Naive thymus-derived CD8-positive, alpha-beta T cell (primary cell): Measurements from ENCODE around the gene TSPAN5. TPM values are rescaled to one million over a fixed set of nuclear protein-coding genes. Genes with fewer than 3 reads are reported as not detected.
A peak's percentile ranks its signal among the peaks of the same experiment; 100 is the strongest.

Source experiments
- ATAC-seq, 2 donors: fragments of 150-1000 bp; cut with Tn5 transposase in 1 of 2; sonication (Bioruptor Pico), chemical (Tn5 transposase) in 1 of 2; 1 replicate in 1 of 2; 2 replicates in 1 of 2; pipeline ENCODE4 v1.10.0; 2021; ENCODE audit warnings: mild to moderate bottlenecking in 2 of 2, moderate library complexity in 2 of 2
- POLR2A ChIA-PET: fragments of 350-600 bp; sonication (Branson Sonifier 250); formaldehyde crosslinking; loops from one replicate; lab custom pipeline; 2021; ENCODE audit warnings: antibody characterized with exemption; lab: Charles Lee
- DNase-seq, 10 donors: peaks; one replicate each; pipeline versions ENCODE4 v3.0.0 to v3.0.0-alpha.2; 2020 to 2022
- H3K27ac Mint-ChIP-seq, 10 donors: one replicate each; pipeline ENCODE4 v1.8.0; 2020 to 2022; ENCODE audit warnings: mild to moderate bottlenecking in 10 of 10, mixed read lengths in 10 of 10, moderate library complexity in 4 of 10, inconsistent platforms in 1 of 10
- H3K27me3 Mint-ChIP-seq, 5 donors: one replicate each; pipeline ENCODE4 v1.8.0; 2021 to 2022; ENCODE audit warnings: mixed read lengths in 5 of 5
- H3K36me3 Mint-ChIP-seq, 3 donors: one replicate each; pipeline ENCODE4 v1.8.0; 2020 to 2022; ENCODE audit warnings: mixed read lengths in 3 of 3, mild to moderate bottlenecking in 2 of 3, inconsistent platforms in 1 of 3
- H3K4me1 Mint-ChIP-seq, 4 donors: one replicate each; pipeline ENCODE4 v1.8.0; 2021 to 2022; ENCODE audit warnings: mixed read lengths in 4 of 4
- H3K4me3 Mint-ChIP-seq, 10 donors: one replicate each; pipeline ENCODE4 v1.8.0; 2020 to 2022; ENCODE audit warnings: mild to moderate bottlenecking in 10 of 10, mixed read lengths in 10 of 10, moderate library complexity in 6 of 10, inconsistent platforms in 1 of 10
- H3K9me3 Mint-ChIP-seq, 9 donors: one replicate each; pipeline ENCODE4 v1.8.0; 2020 to 2022; ENCODE audit warnings: mixed read lengths in 9 of 9, mild to moderate bottlenecking in 3 of 9, inconsistent platforms in 1 of 9, moderate library complexity in 1 of 9
- polyA plus RNA-seq, 3 donors: library from polyadenylated mRNA; unstranded; fragments of 300-500 nt; fragmentation: Illumina TruSeq; gene quantifications; one replicate each; pipeline ENCODE4 v1.2.3, GENCODE V29; 2021
- total RNA-seq, 8 experiments: library from RNA in 2 of 8; stranded (reverse) in 2 of 8; gene quantifications; one replicate each; pipeline ENCODE4 v1.2.3 and lab custom pipeline; 2021 to 2026

Gene TSPAN5
- total and polyA plus RNA-seq, 5 experiments from 2014 or later = 5.0 to 13.9 (median 5.9) TPM

- H3K4me3 Mint-ChIP-seq = peak overlapping the region in 9 of 10 donors; percentile 8 to 42 (median 11)
- H3K27me3 Mint-ChIP-seq = no peaks in the 10 kb centered on the region
- peaks cover 0 to 3% (median 0%) of the 10 kb centered on the region in 9 donors for H3K9me3 Mint-ChIP-seq
- H3K36me3 Mint-ChIP-seq = peaks cover 0 to 2% (median 0%) of the 10 kb centered on the region in 3 donors
- H3K27ac Mint-ChIP-seq = peak overlapping the region in 7 of 10 donors; percentile 8 to 51 (median 36)
- POLR2A ChIA-PET = no interaction called here
- ATAC-seq (no peak), DNase-seq (no peak)
- H3K4me1 Mint-ChIP-seq = peaks cover 20 to 59% (median 50%) of the 10 kb centered on the region in 4 donors
Observed at GRCh38 chr4:98624144-98624543, 34.3 kb downstream of the TSPAN5 start.

- POLR2A ChIA-PET = no interaction called here
- H3K4me1 Mint-ChIP-seq = peaks cover 24 to 67% (median 54%) of the 10 kb centered on the region in 4 donors
- H3K36me3 Mint-ChIP-seq = peaks cover 0 to 2% (median 0%) of the 10 kb centered on the region in 3 donors
Observed at GRCh38 chr4:98623126-98623802, 35.1 kb downstream of the TSPAN5 start.

GRCh38 chr4:98620087-98620784 is 38.2 kb downstream of the TSPAN5 start:
- peak overlapping the region in 5 of 10 donors; percentile 24 to 68 (median 51) for H3K4me3 Mint-ChIP-seq
- POLR2A ChIA-PET = interaction anchor here (0.6 kb wide), 1 partner anchor 337 kb away, joined by 4 read pairs; no protein-coding TSS in a partner anchor

More at GRCh38 chr4:98623126-98623802, 35.1 kb downstream of the TSPAN5 start:
- no peaks in the 10 kb centered on the region for H3K27me3 Mint-ChIP-seq
- ATAC-seq (no peak), DNase-seq (no peak)
- no peak overlapping the region for H3K4me3 Mint-ChIP-seq
- no peak overlapping the region for H3K27ac Mint-ChIP-seq
- peaks cover 0 to 2% (median 0%) of the 10 kb centered on the region in 9 donors for H3K9me3 Mint-ChIP-seq

GRCh38 chr4:98619180-98619579 is 39.2 kb downstream of the TSPAN5 start:
- ATAC-seq (no peak), DNase-seq (no peak)
- no peaks in the 10 kb centered on the region for H3K27me3 Mint-ChIP-seq
- no peak overlapping the region for H3K27ac Mint-ChIP-seq
- POLR2A ChIA-PET = no interaction called here
- peaks cover 0 to 2% (median 0%) of the 10 kb centered on the region in 3 donors for H3K36me3 Mint-ChIP-seq
- no peak overlapping the region for H3K4me3 Mint-ChIP-seq
- peaks cover 20 to 52% (median 43%) of the 10 kb centered on the region in 4 donors for H3K4me1 Mint-ChIP-seq
- H3K9me3 Mint-ChIP-seq = no peaks in the 10 kb centered on the region

More at GRCh38 chr4:98620087-98620784, 38.2 kb downstream of the TSPAN5 start:
- Mint-ChIP-seq H3K27ac (no peak overlapping the region), H3K27me3 (no peaks in the 10 kb centered on the region), H3K36me3 (peaks cover 0 to 2% (median 0%) of the 10 kb centered on the region in 3 donors), H3K4me1 (peaks cover 24 to 58% (median 47%) of the 10 kb centered on the region in 4 donors), H3K9me3 (peaks cover 0 to 2% (median 0%) of the 10 kb centered on the region in 9 donors)
- no peak for DNase-seq
- peak in 1 of 2 donors; percentile 40 for ATAC-seq

GRCh38 chr4:98618680-98619079 is 39.7 kb downstream of the TSPAN5 start:
- Mint-ChIP-seq H3K9me3 (no peaks in the 10 kb centered on the region), H3K27ac (peak overlapping the region in 1 of 10 donors; percentile 7), H3K4me1 (peaks cover 20 to 53% (median 42%) of the 10 kb centered on the region in 4 donors), H3K27me3 (no peaks in the 10 kb centered on the region), H3K4me3 (no peak overlapping the region), H3K36me3 (peaks cover 0 to 2% (median 0%) of the 10 kb centered on the region in 3 donors)
- DNase-seq (no peak), ATAC-seq (no peak)
- POLR2A ChIA-PET = no interaction called here

GRCh38 chr4:98617358-98618047 is 40.9 kb downstream of the TSPAN5 start:
- POLR2A ChIA-PET = no interaction called here
- Mint-ChIP-seq H3K4me1 (peaks cover 28 to 60% (median 46%) of the 10 kb centered on the region in 4 donors), H3K4me3 (no peak overlapping the region)

GRCh38 chr4:98615991-98616390 is 42.4 kb downstream of the TSPAN5 start:
- H3K4me1 Mint-ChIP-seq = peaks cover 29 to 66% (median 53%) of the 10 kb centered on the region in 4 donors
- ATAC-seq (no peak), DNase-seq (no peak)
- no peaks in the 10 kb centered on the region for H3K27me3 Mint-ChIP-seq
- H3K36me3 Mint-ChIP-seq = no peaks in the 10 kb centered on the region
- H3K4me3 Mint-ChIP-seq = no peak overlapping the region
- H3K9me3 Mint-ChIP-seq = no peaks in the 10 kb centered on the region
- POLR2A ChIA-PET = no interaction called here
- H3K27ac Mint-ChIP-seq = peak overlapping the region in 2 of 10 donors; percentile 61 to 75

More at GRCh38 chr4:98617358-98618047, 40.9 kb downstream of the TSPAN5 start:
- DNase-seq = no peak
- H3K27me3 Mint-ChIP-seq = no peaks in the 10 kb centered on the region
- H3K36me3 Mint-ChIP-seq = peaks cover 0 to under 1% (median 0%) of the 10 kb centered on the region in 3 donors
- peak overlapping the region in 1 of 10 donors; percentile 12 for H3K27ac Mint-ChIP-seq
- ATAC-seq = no peak
- H3K9me3 Mint-ChIP-seq = no peaks in the 10 kb centered on the region

- Mint-ChIP-seq H3K27me3 (no peaks in the 10 kb centered on the region), H3K27ac (no peak overlapping the region), H3K36me3 (no peaks in the 10 kb centered on the region), H3K9me3 (no peaks in the 10 kb centered on the region), H3K4me3 (no peak overlapping the region), H3K4me1 (peaks cover 30 to 66% (median 49%) of the 10 kb centered on the region in 4 donors)
- ATAC-seq (no peak), DNase-seq (no peak)
- POLR2A ChIA-PET = no interaction called here
Observed at GRCh38 chr4:98614662-98615061, 43.7 kb downstream of the TSPAN5 start.

- no peaks in the 10 kb centered on the region for H3K9me3 Mint-ChIP-seq
- H3K4me1 Mint-ChIP-seq = peaks cover 26 to 68% (median 50%) of the 10 kb centered on the region in 4 donors
- H3K36me3 Mint-ChIP-seq = no peaks in the 10 kb centered on the region
- H3K4me3 Mint-ChIP-seq = no peak overlapping the region
- POLR2A ChIA-PET = no interaction called here
- no peaks in the 10 kb centered on the region for H3K27me3 Mint-ChIP-seq
- H3K27ac Mint-ChIP-seq = peak overlapping the region in 1 of 10 donors; percentile 2
- ATAC-seq (no peak), DNase-seq (no peak)
Observed at GRCh38 chr4:98614094-98614493, 44.3 kb downstream of the TSPAN5 start.

- POLR2A ChIA-PET = no interaction called here
- Mint-ChIP-seq H3K4me3 (peak overlapping the region in 2 of 10 donors; percentile 23 to 64), H3K27me3 (no peaks in the 10 kb centered on the region), H3K9me3 (no peaks in the 10 kb centered on the region), H3K4me1 (peaks cover 28 to 68% (median 53%) of the 10 kb centered on the region in 4 donors), H3K36me3 (peaks cover 0 to 2% (median 0%) of the 10 kb centered on the region in 3 donors), H3K27ac (peak overlapping the region in 2 of 10 donors; percentile 2 to 83)
- ATAC-seq = no peak
- DNase-seq = no peak
Observed at GRCh38 chr4:98613453-98614075, 44.8 kb downstream of the TSPAN5 start.

GRCh38 chr4:98612318-98613250 is 45.8 kb downstream of the TSPAN5 start:
- ATAC-seq = peak; percentile 25 to 30
- Mint-ChIP-seq H3K27ac (peak overlapping the region in 9 of 10 donors; percentile 5 to 83 (median 44)), H3K27me3 (no peaks in the 10 kb centered on the region), H3K4me1 (peaks cover 25 to 64% (median 53%) of the 10 kb centered on the region in 4 donors), H3K36me3 (peaks cover 0 to 2% (median 0%) of the 10 kb centered on the region in 3 donors), H3K4me3 (peak overlapping the region in 7 of 10 donors; percentile 9 to 77 (median 57)), H3K9me3 (no peaks in the 10 kb centered on the region)
- no peak for DNase-seq
- POLR2A ChIA-PET = no interaction called here
